ENCODE data around the gene PCDHA12. TPM values are rescaled to one million over a fixed set of nuclear protein-coding genes. Genes with fewer than 3 reads are reported as not detected.
"Not testable (repeated sequence)": the region's sequence is repeated elsewhere in the genome, so short reads cannot be mapped to it uniquely, and the experiment has no call there.

PCDHA12 gene
- total RNA-seq, 4 donors from 2014 or later, result 0.36 to 0.85 (median 0.48) TPM; not detected in 1

DNA sequence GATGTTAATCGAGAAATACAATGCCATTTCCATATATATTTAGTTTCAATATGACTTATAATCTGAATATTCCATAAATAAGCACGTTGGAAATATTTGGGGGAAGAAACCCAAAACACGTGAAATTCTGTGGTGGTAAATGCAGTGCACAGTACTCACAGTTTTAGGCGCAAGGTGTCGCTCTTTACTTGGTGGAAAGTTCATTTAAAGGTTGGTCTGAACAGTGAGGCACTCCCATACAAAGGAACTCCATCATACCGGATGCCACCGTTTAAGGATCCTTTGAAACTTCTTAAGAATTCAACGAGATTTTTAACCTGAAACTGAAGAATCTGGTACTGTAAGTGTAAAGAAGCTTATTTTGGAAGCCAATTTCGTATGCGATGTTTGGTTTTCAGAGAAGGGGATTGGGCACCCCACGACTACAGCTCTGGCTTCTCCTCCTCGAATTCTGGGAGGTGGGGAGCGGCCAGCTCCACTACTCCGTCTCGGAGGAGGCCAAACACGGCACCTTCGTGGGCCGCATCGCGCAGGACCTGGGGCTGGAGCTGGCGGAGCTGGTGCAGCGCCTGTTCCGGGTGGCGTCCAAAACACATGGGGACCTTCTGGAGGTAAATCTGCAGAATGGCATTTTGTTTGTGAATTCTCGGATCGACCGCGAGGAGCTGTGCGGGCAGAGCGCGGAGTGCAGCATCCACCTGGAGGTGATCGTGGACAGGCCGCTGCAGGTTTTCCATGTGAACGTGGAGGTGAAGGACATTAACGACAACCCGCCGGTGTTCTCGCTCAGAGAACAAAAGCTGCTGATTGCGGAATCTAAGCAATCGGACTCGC is 6.2 kb upstream of the PCDHA12 start, which contains the start of gene PCDHA11:
Gene PCDHA11, plus strand, starts transcription at position 237 of the 834 bp plus-strand sequence. Its CDS starts 147 bp downstream, at position 384.
- 23% methylated on average over 36 of the region's 41 CpGs for WGBS
- Histone ChIP-seq H3K27ac (no peak within 1 kb of the TSS), H3K4me1 (no peaks in the 10 kb centered on the region), H3K9me3 (peaks cover 19% of the 10 kb centered on the region), H3K36me3 (no peaks in the 10 kb centered on the region), H3K4me3 (no peak within 1 kb of the TSS), H3K27me3 (no peaks in the 10 kb centered on the region)
- DNase-seq (ENCODE audit: low spot score in 2 of 2), result no peak
- TF ChIP-seq EP300 (IDR thresholded peaks at IDR 0.05) (no peak), POLR2A (IDR thresholded peaks at IDR 0.05) (no peak), POLR2AphosphoS5 (IDR thresholded peaks at IDR 0.05) (no peak)
- TF ChIP-seq, protein P1, sequence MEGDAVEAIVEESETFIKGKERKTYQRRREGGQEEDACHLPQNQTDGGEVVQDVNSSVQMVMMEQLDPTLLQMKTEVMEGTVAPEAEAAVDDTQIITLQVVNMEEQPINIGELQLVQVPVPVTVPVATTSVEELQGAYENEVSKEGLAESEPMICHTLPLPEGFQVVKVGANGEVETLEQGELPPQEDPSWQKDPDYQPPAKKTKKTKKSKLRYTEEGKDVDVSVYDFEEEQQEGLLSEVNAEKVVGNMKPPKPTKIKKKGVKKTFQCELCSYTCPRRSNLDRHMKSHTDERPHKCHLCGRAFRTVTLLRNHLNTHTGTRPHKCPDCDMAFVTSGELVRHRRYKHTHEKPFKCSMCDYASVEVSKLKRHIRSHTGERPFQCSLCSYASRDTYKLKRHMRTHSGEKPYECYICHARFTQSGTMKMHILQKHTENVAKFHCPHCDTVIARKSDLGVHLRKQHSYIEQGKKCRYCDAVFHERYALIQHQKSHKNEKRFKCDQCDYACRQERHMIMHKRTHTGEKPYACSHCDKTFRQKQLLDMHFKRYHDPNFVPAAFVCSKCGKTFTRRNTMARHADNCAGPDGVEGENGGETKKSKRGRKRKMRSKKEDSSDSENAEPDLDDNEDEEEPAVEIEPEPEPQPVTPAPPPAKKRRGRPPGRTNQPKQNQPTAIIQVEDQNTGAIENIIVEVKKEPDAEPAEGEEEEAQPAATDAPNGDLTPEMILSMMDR (IDR thresholded peaks at IDR 0.05), result no peak

DNA sequence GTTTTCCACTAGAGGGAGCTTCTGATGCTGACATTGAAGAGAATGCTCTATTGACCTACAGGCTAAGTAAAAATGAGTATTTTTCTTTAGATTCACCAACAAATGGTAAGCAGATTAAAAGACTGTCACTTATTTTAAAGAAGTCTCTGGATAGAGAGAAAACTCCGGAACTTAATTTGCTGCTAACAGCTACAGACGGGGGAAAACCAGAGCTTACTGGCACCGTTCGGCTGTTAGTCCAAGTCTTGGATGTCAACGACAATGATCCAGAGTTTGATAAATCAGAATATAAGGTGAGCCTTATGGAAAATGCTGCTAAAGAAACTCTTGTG is 5.6 kb upstream of the PCDHA12 start:
- Histone ChIP-seq H3K36me3 (no peaks in the 10 kb centered on the region), H3K9me3 (peaks cover 19% of the 10 kb centered on the region), H3K27me3 (no peaks in the 10 kb centered on the region), H3K4me3 (no peak overlapping the region), H3K27ac (no peak overlapping the region), H3K4me1 (no peaks in the 10 kb centered on the region)
- 61% methylated on average over 5 of the region's 5 CpGs for WGBS
- DNase-seq (ENCODE audit: low spot score in 2 of 2), result no peak
- TF ChIP-seq EP300 (IDR thresholded peaks at IDR 0.05) (no peak), POLR2A (IDR thresholded peaks at IDR 0.05) (no peak)

DNA sequence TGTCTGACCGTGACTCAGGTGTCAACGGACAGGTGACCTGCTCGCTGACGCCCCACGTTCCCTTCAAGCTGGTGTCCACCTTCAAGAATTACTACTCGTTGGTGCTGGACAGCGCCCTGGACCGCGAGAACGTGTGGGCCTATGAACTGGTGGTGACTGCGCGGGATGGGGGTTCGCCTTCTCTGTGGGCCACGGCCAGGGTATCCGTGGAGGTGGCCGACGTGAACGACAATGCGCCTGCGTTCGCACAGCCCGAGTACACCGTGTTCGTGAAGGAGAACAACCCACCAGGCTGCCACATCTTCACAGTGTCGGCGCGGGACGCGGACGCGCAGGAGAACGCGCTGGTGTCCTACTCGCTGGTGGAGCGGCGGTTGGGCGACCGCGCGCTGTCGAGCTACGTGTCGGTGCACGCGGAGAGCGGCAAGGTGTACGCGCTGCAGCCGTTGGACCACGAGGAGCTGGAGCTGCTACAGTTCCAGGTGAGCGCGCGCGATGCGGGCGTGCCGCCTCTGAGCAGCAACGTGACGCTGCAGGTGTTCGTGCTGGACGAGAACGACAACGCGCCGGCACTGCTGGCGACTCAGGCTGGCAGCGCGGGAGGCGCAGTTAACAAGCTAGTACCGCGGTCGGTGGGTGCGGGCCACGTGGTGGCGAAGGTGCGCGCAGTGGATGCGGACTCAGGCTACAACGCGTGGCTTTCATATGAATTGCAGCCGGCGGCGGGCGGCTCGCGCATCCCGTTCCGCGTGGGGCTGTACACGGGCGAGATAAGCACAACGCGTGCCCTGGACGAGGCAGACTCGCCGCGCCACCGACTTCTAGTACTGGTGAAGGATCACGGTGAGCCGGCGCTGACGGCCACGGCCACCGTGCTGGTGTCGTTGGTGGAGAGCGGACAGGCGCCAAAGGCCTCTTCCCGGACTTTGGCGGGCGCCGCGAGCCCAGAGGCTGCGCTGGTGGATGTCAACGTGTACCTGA is 4.6 kb upstream of the PCDHA12 start:
- no peaks in the 10 kb centered on the region for H3K4me1 ChIP-seq
- no peak overlapping the region for H3K27ac ChIP-seq
- no peaks in the 10 kb centered on the region for H3K27me3 ChIP-seq
- TF ChIP-seq EP300 (IDR thresholded peaks at IDR 0.05) (no peak), POLR2AphosphoS5 (IDR thresholded peaks at IDR 0.05) (no peak), POLR2A (IDR thresholded peaks at IDR 0.05) (no peak)
- TF ChIP-seq, protein P1 (IDR thresholded peaks at IDR 0.05), result no peak
- no peak for DNase-seq (ENCODE audit: low spot score in 2 of 2)
- H3K9me3 ChIP-seq, result peaks cover 19% of the 10 kb centered on the region
- no peak overlapping the region for H3K4me3 ChIP-seq
- no peaks in the 10 kb centered on the region for H3K36me3 ChIP-seq
- 57% methylated on average over 48 of the region's 114 CpGs for WGBS

DNA sequence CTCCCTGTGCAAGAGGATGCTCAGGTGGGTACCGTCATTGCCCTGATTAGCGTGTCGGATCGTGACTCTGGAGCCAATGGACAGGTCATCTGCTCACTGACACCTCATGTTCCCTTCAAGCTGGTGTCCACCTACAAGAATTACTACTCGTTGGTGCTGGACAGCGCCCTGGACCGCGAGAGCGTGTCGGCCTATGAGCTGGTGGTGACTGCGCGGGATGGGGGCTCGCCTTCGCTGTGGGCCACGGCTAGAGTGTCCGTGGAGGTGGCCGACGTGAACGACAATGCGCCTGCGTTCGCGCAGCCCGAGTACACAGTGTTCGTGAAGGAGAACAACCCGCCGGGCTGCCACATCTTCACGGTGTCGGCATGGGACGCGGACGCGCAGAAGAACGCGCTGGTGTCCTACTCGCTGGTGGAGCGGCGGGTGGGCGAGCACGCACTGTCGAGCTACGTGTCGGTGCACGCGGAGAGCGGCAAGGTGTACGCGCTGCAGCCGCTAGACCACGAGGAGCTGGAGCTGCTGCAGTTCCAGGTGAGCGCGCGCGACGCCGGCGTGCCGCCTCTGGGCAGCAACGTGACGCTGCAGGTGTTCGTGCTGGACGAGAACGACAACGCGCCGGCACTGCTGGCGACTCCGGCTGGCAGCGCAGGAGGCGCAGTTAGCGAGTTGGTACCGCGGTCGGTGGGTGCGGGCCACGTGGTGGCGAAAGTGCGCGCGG is 1.6 kb downstream of the PCDHA12 start:
- H3K27me3 ChIP-seq; H3K4me3 ChIP-seq; H3K27ac ChIP-seq; DNase-seq (ENCODE audit: low spot score in 2 of 2); H3K4me1 ChIP-seq; H3K36me3 ChIP-seq: not testable (repeated sequence)
- peaks cover 15% of the 10 kb centered on the region for H3K9me3 ChIP-seq
- WGBS, result 49% methylated on average over 8 of the region's 80 CpGs

DNA sequence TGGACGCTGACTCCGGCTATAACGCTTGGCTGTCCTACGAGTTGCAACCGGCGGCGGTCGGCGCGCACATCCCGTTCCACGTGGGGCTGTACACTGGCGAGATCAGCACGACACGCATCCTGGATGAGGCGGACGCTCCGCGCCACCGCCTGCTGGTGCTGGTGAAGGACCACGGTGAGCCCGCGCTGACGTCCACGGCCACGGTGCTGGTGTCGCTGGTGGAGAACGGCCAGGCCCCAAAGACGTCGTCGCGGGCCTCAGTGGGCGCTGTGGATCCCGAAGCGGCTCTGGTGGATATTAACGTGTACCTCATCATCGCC is 2.1 kb downstream of the PCDHA12 start:
- TF ChIP-seq POLR2A (IDR thresholded peaks at IDR 0.05), result no peak
- no peak for TF ChIP-seq EP300 (IDR thresholded peaks at IDR 0.05)
- TF ChIP-seq, protein P1 (IDR thresholded peaks at IDR 0.05), result no peak
- no peak for TF ChIP-seq POLR2AphosphoS5 (IDR thresholded peaks at IDR 0.05)
- 80% methylated on average over 1 of the region's 37 CpGs for WGBS
- Histone ChIP-seq H3K9me3 (peaks cover 20% of the 10 kb centered on the region), H3K27me3 (peaks cover 4% of the 10 kb centered on the region), H3K27ac (no peak overlapping the region), H3K4me1 (no peaks in the 10 kb centered on the region), H3K4me3 (no peak overlapping the region), H3K36me3 (no peaks in the 10 kb centered on the region)
- DNase-seq (ENCODE audit: low spot score in 2 of 2), result no peak
